ENCODE measurements around the gene NDOR1. TPM values are rescaled to one million over a fixed set of nuclear protein-coding genes. Genes with fewer than 3 reads are reported as not detected.

Gene NDOR1
- total RNA-seq, 4 donors from 2014 or later = 9.4 to 20.1 (median 14.3) TPM

- Histone ChIP-seq H3K4me1 (peaks cover 0 to 63% (median 25%) of the 10 kb centered on the region in 4 donors), H3K4me3 (no peak overlapping the region), H3K27ac (no peak overlapping the region), H3K36me3 (no peaks in the 10 kb centered on the region), H3K27me3 (peaks cover 10 to 91% of the 10 kb centered on the region in 2 donors), H3K9me3 (no peaks in the 10 kb centered on the region)
- no peak for DNase-seq (ENCODE audit: low spot score in 2 of 2)
- WGBS, 2 donors = 81% methylated on average over 32 of the region's 32 CpGs
- TF ChIP-seq EP300 (IDR thresholded peaks at IDR 0.05) = no peak
- no peak for TF ChIP-seq CTCF (IDR thresholded peaks at IDR 0.05)
- TF ChIP-seq POLR2A (IDR thresholded peaks at IDR 0.05) = no peak
Observed at GRCh38 chr9:137165250-137165836, 40.2 kb upstream of the NDOR1 start.

DNA sequence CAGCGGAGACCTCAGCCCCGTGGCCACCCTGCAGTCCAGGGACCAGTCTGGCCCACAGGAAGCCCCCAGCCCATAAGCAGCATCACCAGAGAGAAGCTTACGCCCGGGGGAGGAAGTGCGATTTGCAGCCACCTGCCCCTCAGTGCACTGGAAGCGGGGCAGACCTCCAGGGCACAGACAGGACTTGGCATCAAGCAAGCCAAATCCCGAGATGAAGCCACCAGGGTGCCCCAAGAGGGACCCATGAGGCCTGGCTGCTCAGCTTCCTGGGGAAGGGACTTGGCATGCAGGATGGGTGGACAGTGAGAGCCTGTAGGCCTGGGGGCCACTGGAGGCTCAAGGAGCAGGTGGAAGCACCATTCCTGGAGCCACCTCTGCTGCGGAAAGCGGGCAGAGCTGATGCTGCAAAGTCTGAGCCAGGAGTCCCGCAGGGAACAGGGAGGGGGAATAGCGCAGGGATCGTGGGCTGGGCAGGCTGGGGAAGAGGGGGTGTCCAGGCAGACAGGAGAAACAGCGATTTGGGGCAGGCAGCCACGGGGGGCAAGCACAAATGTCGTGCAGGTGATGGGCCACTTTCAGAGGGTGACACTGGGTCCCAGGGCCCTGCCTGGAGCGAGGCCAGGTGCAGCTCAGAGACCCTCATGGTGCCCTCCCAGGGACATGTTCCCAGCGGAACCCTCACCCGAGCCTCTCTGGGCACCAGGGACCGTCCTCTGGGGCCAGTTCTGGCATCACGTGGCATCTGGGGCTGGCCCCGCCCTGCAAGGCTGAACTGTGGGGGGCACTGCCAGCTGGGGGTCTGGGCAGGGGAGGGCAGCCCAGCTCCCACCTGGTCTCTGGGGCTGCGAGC lies 38.9 kb upstream of the NDOR1 start:
- Histone ChIP-seq H3K4me3 (no peak overlapping the region), H3K4me1 (peaks cover 0 to 56% (median 25%) of the 10 kb centered on the region in 4 donors)
- 69 to 75% methylated on average over 17 to 21 of the region's 22 CpGs for WGBS, 2 donors

GRCh38 chr9:137167277-137167746 lies 38.2 kb upstream of the NDOR1 start:
- Histone ChIP-seq H3K9me3 (no peaks in the 10 kb centered on the region), H3K4me3 (no peak overlapping the region), H3K27ac (no peak overlapping the region)

More for the DNA sequence above, 38.9 kb upstream of the NDOR1 start:
- no peak overlapping the region for H3K27ac ChIP-seq
- no peaks in the 10 kb centered on the region for H3K9me3 ChIP-seq
- TF ChIP-seq POLR2A (IDR thresholded peaks at IDR 0.05) (no peak), CTCF (IDR thresholded peaks at IDR 0.05) (no peak), EP300 (IDR thresholded peaks at IDR 0.05) (no peak)
- DNase-seq (ENCODE audit: low spot score in 2 of 2) = no peak
- H3K27me3 ChIP-seq = peaks cover 10 to 91% of the 10 kb centered on the region in 2 donors
- H3K36me3 ChIP-seq = no peaks in the 10 kb centered on the region

DNA sequence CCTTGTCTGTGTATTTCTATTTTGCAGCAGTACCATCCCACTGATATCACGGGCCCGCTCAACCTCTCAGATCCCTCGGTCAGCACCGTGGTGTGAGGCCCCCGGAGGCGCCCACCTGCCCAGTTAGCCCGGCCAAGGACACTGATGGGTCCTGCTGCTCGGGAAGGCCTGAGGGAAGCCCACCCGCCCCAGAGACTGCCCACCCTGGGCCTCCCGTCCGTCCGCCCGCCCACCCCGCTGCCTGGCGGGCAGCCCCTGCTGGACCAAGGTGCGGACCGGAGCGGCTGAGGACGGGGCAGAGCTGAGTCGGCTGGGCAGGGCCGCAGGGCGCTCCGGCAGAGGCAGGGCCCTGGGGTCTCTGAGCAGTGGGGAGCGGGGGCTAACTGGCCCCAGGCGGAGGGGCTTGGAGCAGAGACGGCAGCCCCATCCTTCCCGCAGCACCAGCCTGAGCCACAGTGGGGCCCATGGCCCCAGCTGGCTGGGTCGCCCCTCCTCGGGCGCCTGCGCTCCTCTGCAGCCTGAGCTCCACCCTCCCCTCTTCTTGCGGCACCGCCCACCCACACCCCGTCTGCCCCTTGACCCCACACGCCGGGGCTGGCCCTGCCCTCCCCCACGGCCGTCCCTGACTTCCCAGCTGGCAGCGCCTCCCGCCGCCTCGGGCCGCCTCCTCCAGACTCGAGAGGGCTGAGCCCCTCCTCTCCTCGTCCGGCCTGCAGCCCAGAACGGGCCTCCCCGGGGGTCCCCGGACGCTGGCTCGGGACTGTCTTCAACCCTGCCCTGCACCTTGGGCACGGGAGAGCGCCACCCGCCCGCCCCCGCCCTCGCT lies 37.5 kb upstream of the NDOR1 start:
- H3K4me3 ChIP-seq = peak overlapping the region in 2 of 4 donors; percentile 22 to 41
- H3K27me3 ChIP-seq = peaks cover 9 to 77% of the 10 kb centered on the region in 2 donors
- DNase-seq (ENCODE audit: low spot score in 2 of 2) = no peak
- peaks cover 0 to 42% (median 20%) of the 10 kb centered on the region in 4 donors for H3K4me1 ChIP-seq
- TF ChIP-seq CTCF (IDR thresholded peaks at IDR 0.05) (no peak), EP300 (IDR thresholded peaks at IDR 0.05) (no peak), POLR2A (IDR thresholded peaks at IDR 0.05) (no peak)
- no peak overlapping the region for H3K27ac ChIP-seq
- WGBS, 2 donors = 1 to 3% methylated on average over 16 to 42 of the region's 57 CpGs
- no peaks in the 10 kb centered on the region for H3K36me3 ChIP-seq
- H3K9me3 ChIP-seq = no peaks in the 10 kb centered on the region

More at GRCh38 chr9:137167277-137167746, 38.2 kb upstream of the NDOR1 start:
- WGBS, 2 donors = 30 to 65% methylated on average over 4 to 18 of the region's 44 CpGs
- H3K27me3 ChIP-seq = peaks cover 9 to 84% of the 10 kb centered on the region in 2 donors
- DNase-seq (ENCODE audit: low spot score in 2 of 2) = no peak
- peaks cover 0 to 49% (median 24%) of the 10 kb centered on the region in 4 donors for H3K4me1 ChIP-seq
- TF ChIP-seq EP300 (IDR thresholded peaks at IDR 0.05) = no peak
- no peak for TF ChIP-seq POLR2A (IDR thresholded peaks at IDR 0.05)
- TF ChIP-seq CTCF (IDR thresholded peaks at IDR 0.05) = no peak
- no peaks in the 10 kb centered on the region for H3K36me3 ChIP-seq
